ENCODE measurements around the gene GPRIN3.

- TF ChIP-seq, protein P1, sequence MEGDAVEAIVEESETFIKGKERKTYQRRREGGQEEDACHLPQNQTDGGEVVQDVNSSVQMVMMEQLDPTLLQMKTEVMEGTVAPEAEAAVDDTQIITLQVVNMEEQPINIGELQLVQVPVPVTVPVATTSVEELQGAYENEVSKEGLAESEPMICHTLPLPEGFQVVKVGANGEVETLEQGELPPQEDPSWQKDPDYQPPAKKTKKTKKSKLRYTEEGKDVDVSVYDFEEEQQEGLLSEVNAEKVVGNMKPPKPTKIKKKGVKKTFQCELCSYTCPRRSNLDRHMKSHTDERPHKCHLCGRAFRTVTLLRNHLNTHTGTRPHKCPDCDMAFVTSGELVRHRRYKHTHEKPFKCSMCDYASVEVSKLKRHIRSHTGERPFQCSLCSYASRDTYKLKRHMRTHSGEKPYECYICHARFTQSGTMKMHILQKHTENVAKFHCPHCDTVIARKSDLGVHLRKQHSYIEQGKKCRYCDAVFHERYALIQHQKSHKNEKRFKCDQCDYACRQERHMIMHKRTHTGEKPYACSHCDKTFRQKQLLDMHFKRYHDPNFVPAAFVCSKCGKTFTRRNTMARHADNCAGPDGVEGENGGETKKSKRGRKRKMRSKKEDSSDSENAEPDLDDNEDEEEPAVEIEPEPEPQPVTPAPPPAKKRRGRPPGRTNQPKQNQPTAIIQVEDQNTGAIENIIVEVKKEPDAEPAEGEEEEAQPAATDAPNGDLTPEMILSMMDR (IDR thresholded peaks at IDR 0.05) = peak; percentile 46 to 61
- TF ChIP-seq POLR2A (IDR thresholded peaks at IDR 0.05) = no peak
- TF ChIP-seq POLR2AphosphoS5 (IDR thresholded peaks at IDR 0.05) = no peak
- TF ChIP-seq EP300 (IDR thresholded peaks at IDR 0.05) = no peak
Observed at GRCh38 chr4:89226665-89227574, 80.7 kb downstream of the GPRIN3 start.
